Left forelimb (tissue), 1 donor: ENCODE results near the gene ERG28.
"Not testable (repeated sequence)": the region's sequence is repeated elsewhere in the genome, so short reads cannot be mapped to it uniquely, and the experiment has no call there.

Experiments used
- DNase-seq: peaks from one replicate; pipeline ENCODE4 v3.0.0-alpha.2; 2018; ENCODE audit warnings: low spot score

ERG28 gene

GRCh38 chr14:75660630-75661498, at the start of gene ERG28, which contains the start of gene TTLL5:
TSS of gene ERG28 (minus strand) at chr14:75660876. CDS start at chr14:75657502, 3,374 bp downstream.
TSS of gene TTLL5 (plus strand) at chr14:75661246. CDS start at chr14:75663150, 1,904 bp downstream.
- peak; percentile 95 for DNase-seq

GRCh38 chr14:75709207-75709812, 48.6 kb upstream of the ERG28 start:
- DNase-seq: peak; percentile 79

GRCh38 chr14:75705014-75705413, 44.3 kb upstream of the ERG28 start:
- DNase-seq: no peak

- DNase-seq: no peak
These were observed 42.8 kb upstream of the ERG28 start for GRCh38 chr14:75703467-75703866.

GRCh38 chr14:75702616-75703261, 42.1 kb upstream of the ERG28 start:
- DNase-seq: no peak

- DNase-seq: no peak
These were observed 41.4 kb upstream of the ERG28 start for GRCh38 chr14:75702122-75702521.

- DNase-seq: no peak
These were observed 39.6 kb upstream of the ERG28 start for GRCh38 chr14:75700295-75700694.

- DNase-seq: no peak
These were observed 38.7 kb upstream of the ERG28 start for GRCh38 chr14:75699331-75699730.

GRCh38 chr14:75697918-75698317, 37.2 kb upstream of the ERG28 start:
- no peak for DNase-seq

- no peak for DNase-seq
These were observed 36.7 kb upstream of the ERG28 start for GRCh38 chr14:75697386-75697785.

GRCh38 chr14:75695025-75695424, 34.3 kb upstream of the ERG28 start:
- not testable (repeated sequence) for DNase-seq

GRCh38 chr14:75690010-75690409, 29.3 kb upstream of the ERG28 start:
- DNase-seq: no peak

GRCh38 chr14:75689012-75689411, 28.3 kb upstream of the ERG28 start:
- DNase-seq: peak; percentile 77

GRCh38 chr14:75685910-75686309, 25.2 kb upstream of the ERG28 start:
- no peak for DNase-seq

- DNase-seq: no peak
These were observed 14.7 kb upstream of the ERG28 start for GRCh38 chr14:75675265-75675960.

- DNase-seq: no peak
These were observed 12.8 kb upstream of the ERG28 start for GRCh38 chr14:75673345-75674035.

- no peak for DNase-seq
These were observed 12.0 kb upstream of the ERG28 start for GRCh38 chr14:75672605-75673192.

GRCh38 chr14:75667099-75667765, 6.6 kb upstream of the ERG28 start:
- DNase-seq: no peak

GRCh38 chr14:75662966-75663365, 2.3 kb upstream of the ERG28 start:
- DNase-seq: no peak

GRCh38 chr14:75661499-75661814, 781 bp upstream of the ERG28 start:
- no peak for DNase-seq

- no peak for DNase-seq
These were observed 442 bp downstream of the ERG28 start for GRCh38 chr14:75660238-75660629.
